GM12875 (cell line): ENCODE results near the gene GEMIN7.

Experiments used
- H3K4me3 ChIP-seq: one replicate; pipeline ENCODE4 v1.5.1; 2011; ENCODE audit warnings: low read depth, low read length, control low read depth
- CTCF ChIP-seq: IDR thresholded peaks from 2 replicates; pipeline ENCODE4 v1.5.1; 2011; ENCODE audit warnings: low read depth, mild to moderate bottlenecking, control low read depth, inconsistent platforms, low read length, moderate library complexity, borderline replicate concordance; ENCODE audit not compliant: insufficient read depth

GEMIN7 gene

GRCh38 chr19:45091031-45091923, 12.2 kb downstream of the GEMIN7 start:
- TF ChIP-seq CTCF = no peak
- peak overlapping the region; percentile 82 for H3K4me3 ChIP-seq

GRCh38 chr19:45092747-45093678, 14.0 kb downstream of the GEMIN7 start, which contains the start of gene PPP1R37:
TSS of gene PPP1R37 (plus strand) at chr19:45093179. CDS start at chr19:45093326, 147 bp downstream.
- peak within 1 kb of the TSS; percentile 82 for H3K4me3 ChIP-seq
- TF ChIP-seq CTCF = peak; percentile 47; the same call in 1 of the 2 replicates

GRCh38 chr19:45094137-45094536, 15.1 kb downstream of the GEMIN7 start:
- TF ChIP-seq CTCF = no peak
- peak overlapping the region; percentile 82 for H3K4me3 ChIP-seq

GRCh38 chr19:45094707-45095106, 15.6 kb downstream of the GEMIN7 start:
- TF ChIP-seq CTCF = no peak
- no peak overlapping the region for H3K4me3 ChIP-seq

- no peak overlapping the region for H3K4me3 ChIP-seq
- no peak for TF ChIP-seq CTCF
Observed at GRCh38 chr19:45095496-45096413, 16.7 kb downstream of the GEMIN7 start.

- H3K4me3 ChIP-seq = no peak overlapping the region
- no peak for TF ChIP-seq CTCF
Observed at GRCh38 chr19:45096700-45097099, 17.6 kb downstream of the GEMIN7 start.
